ENCODE data around the gene AKR1C3.
"Not testable (repeated sequence)": the region's sequence is repeated elsewhere in the genome, so short reads cannot be mapped to it uniquely, and the experiment has no call there.

Gene AKR1C3

DNA sequence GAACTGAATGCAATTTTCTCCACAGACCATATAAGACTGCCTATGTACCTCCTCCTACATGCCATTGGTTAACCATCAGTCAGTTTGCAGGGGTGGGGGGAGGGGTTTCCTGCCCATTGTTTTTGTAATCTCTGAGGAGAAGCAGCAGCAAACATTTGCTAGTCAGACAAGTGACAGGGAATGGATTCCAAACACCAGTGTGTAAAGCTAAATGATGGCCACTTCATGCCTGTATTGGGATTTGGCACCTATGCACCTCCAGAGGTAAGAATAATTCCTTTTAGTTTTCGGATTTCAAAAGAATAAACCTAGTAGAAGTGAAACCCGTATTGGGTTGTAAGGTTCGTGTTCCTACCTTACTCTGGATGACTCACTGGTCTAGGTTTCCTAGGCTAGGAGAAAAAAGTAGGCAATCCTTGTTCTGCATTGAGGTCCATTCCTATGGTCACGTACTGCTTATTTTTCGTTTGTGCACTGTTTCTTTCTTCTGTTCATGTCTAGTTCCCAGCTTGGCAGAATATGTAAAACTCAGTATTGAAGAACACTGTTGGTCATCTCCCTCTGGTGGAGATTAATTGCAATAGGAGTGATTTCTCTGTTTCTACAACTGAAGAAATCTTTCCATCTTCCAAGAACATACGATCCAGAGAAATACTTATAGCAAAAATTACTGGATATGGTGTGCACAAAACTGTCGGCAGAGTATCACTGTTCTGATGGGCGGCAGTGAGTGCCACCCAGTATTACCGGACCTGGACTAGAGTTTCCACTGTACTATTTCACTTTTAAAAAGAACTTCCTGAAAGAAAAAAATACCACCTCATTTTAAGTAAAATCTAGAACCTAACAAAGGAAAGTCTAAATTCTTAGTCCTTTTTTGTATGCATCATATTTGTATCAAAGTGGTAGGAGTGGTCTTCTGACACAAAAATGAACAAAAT is at the start of gene AKR1C3:
Gene AKR1C3 (plus strand): TSS at position 150 of the 941 bp plus-strand sequence. CDS start 31 bp downstream, at position 181.
- DNase-seq (ENCODE audit: low read depth) = peak; percentile 53

- no peak for DNase-seq (ENCODE audit: low read depth)
These were observed 49.1 kb upstream of the AKR1C3 start for GRCh38 chr10:5045095-5045494.

DNA sequence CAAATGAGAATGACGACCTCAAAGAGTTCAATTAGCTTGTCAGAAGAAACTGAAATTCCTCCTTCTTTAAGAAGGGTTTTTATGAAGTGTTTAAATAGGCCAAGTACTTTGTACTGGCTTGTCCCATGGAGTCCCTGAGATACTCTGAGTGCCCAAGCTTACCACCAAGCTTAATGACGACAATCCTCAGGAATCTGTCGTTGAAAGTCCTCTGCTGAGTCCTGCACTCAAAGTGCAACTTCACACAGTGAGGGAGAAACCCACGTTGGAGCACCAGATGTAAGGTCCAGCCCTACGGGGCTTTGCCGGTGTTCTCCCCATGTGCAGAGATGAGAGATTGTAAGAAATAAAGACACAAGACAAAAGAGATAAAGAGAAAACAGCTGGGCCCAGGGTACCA is 47.8 kb upstream of the AKR1C3 start:
- no peak for DNase-seq (ENCODE audit: low read depth)

DNA sequence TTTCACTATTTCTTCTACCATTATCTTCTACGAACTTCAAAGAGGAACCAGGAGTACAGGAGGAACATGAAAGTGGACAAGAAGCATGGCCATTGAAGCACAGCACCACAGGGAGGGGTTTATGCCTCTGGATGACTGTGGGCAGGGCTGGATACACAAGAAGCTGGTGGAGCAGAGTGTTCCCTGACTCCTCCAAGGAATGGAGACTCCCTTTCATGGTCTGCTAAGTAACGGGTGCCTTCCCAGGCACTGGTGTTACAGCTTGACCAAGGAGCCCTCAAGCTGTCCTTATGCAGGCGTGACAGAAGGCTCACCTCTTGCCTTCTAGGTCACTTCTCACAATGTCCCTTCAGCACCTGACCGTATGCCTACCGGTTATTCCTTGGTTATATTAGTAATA is 47.2 kb upstream of the AKR1C3 start:
- not testable (repeated sequence) for DNase-seq (ENCODE audit: low read depth)

DNA sequence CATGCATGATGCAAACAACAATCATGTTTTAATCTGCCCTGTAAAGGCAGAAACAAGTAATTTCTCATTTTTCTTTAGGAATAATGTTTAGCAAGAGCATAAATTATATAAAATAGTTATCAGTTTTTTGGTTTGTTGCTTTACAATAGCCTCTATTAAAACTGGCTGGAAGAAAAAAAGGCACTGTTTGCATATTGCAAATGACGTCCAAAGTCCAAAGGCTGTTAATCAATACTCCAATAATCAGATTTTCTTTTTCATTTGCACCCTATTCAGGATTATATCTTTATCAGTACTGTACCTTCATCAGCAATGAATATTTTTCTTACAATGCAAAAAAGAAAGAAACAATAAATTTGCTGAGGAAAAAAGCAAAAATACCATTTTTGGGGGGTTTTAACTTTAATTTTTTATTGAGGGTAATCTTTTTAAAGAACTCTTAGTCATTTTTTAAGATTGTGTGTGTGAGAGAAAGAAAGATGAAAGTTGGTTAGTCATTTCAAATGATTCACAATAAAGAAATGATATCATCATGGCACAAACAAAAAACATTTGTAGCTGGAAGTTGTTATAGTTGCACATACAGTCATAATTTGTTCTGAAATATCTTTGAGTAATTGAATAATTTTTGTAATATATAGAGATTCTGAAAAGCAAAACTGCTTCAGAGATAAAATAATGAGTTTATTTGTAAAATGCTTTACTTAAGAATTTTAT is 46.1 kb upstream of the AKR1C3 start:
- DNase-seq (ENCODE audit: low read depth) = no peak

- not testable (repeated sequence) for DNase-seq (ENCODE audit: low read depth)
These were observed 41.2 kb upstream of the AKR1C3 start for GRCh38 chr10:5052951-5053500.

- DNase-seq (ENCODE audit: low read depth) = not testable (repeated sequence)
These were observed 39.4 kb upstream of the AKR1C3 start for GRCh38 chr10:5054831-5055230.

GRCh38 chr10:5059267-5059666 is 34.9 kb upstream of the AKR1C3 start:
- not testable (repeated sequence) for DNase-seq (ENCODE audit: low read depth)

- not testable (repeated sequence) for DNase-seq (ENCODE audit: low read depth)
These were observed 33.4 kb upstream of the AKR1C3 start for GRCh38 chr10:5060791-5061190.

DNA sequence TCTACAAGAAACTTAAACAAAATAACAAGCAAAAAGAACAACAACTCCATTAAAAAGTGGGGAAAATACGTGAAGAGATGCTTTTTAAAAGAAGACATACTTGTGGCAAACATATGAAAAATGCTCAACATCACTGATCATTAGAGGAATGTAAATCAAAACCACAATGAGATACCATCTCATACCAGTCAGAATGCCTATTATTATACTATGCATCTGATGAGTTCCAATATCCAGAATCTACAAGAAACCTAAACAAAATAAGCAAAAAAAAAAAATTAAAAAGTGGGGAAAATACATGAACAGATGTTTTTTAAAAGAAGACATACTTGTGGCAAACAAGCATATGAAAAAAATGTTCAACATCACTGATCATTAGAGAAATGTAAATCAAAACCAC is 29.6 kb upstream of the AKR1C3 start:
- DNase-seq (ENCODE audit: low read depth) = peak; percentile 19

GRCh38 chr10:5068274-5068984 is 25.8 kb upstream of the AKR1C3 start:
- DNase-seq (ENCODE audit: low read depth) = no peak

DNA sequence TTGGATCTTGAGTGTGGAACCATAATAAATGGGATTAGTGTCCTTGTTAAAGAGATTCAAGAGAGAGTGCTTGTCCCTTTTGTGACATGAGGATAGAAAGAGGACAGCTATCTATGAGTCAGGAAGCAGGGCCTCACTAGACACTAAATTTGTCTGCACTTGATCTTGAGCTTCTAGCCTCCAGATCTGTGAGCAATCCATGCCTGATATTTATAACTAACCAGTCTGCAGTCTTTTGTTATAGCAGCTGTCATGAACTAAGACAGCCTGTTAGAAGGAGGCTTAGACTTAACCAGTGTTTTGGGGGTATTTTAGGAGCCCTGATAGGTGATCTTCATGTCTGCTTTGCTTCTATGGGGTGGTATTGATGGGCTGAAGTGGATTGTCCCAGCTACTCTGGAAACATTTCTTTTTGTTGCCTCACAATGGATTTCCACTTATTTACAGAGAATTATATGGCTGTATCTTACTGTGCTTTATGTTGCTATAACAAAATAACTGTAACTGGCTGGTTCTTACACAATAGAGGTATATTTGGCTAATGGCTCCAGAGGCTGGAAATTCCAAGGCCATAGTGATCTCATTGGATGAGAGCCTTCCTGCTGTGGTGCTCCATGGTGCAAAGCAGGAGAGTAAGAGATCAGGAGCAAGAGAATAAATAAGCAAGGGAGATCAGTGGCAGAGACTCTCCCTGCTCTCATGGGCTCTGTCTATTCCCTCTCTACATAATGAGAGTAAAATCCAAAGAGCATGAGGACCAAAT is 23.4 kb upstream of the AKR1C3 start:
- no peak for DNase-seq (ENCODE audit: low read depth)

DNA sequence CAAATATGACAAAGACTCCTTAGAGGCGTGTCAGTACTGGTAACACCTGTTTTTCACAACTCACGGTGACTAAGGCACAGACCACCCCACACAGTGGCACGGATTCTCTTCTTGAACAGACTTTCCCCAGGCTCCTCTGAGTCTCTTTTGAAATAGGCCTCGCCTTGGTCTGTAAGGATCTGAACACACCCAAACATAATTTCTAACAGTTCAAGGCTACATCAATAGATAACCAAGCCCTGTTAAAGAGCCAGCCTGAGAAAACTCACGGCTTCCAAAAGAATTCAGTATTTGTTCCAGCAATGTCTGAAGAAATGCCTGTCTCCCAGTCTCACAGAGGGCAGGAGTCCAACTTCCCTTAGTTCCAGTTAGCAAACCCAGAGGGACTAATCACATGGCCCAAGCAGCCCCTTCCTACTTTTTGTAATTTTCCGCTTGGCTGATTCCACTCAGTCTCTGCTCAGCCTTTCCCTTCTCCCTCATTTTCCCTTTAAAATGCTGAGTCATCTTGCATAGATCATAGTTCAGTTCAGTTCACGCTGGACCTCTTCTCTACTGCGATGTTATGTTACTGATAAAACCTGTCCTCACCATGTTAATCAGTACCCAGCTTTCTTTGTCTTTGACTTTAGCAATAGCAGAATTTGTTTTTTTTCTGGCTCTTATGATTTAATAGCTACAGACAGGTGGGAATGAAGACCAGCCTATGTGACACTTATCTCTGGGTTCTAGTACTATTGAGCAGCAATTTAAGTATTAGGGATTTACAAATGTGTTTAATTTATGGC is 22.6 kb upstream of the AKR1C3 start:
- DNase-seq (ENCODE audit: low read depth) = peak; percentile 50

- DNase-seq (ENCODE audit: low read depth) = no peak
These were observed 20.6 kb upstream of the AKR1C3 start for GRCh38 chr10:5073659-5074058.

- peak; percentile 15 for DNase-seq (ENCODE audit: low read depth)
These were observed 17.6 kb upstream of the AKR1C3 start for GRCh38 chr10:5076615-5077014.

GRCh38 chr10:5078547-5079180 is 15.6 kb upstream of the AKR1C3 start:
- DNase-seq (ENCODE audit: low read depth) = no peak

DNA sequence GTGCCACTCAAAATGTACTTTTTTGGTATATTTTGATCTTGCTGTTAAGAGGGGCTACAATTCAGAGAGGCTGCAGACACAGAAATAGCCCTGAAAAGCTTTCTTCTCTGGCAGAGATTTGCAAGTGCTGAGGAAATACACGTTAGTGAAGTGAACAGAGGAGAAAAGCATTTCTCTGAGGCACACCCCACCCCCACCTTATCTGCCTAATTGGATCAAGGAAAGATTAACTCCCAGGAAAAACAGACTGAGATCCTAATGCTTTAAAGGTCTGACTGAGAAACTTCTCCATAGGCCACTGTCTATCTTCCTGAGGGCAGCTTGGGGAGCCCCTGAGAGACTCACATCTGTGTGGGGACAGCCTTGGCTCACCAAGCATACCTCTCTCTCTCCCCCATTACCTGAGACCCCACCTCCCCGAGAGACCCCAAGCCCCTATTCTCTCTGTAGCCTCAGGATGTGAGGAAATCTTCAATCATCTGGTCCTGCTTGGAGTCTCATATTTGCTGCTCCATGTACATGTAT is 14.8 kb upstream of the AKR1C3 start:
- no peak for DNase-seq (ENCODE audit: low read depth)

DNA sequence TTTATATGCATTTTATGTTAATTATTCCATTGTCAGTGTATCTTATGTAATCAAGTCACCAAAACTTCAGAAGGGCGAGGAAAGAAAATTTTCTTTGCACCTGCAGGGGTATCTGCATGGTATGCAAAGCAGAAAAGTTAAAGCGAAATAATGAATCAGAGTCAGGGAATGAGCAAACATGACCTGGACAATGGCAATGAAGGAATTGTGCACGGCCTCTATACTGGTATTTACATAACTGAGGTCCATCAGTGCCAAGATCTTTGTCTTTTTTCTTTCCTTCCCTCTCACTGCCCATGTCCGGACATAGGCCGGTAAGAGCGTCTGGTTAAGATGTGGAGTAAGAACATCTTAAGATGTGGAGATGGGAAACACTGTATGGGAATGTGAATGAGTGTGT is 14.4 kb upstream of the AKR1C3 start:
- no peak for DNase-seq (ENCODE audit: low read depth)

GRCh38 chr10:5081091-5081490 is 13.1 kb upstream of the AKR1C3 start:
- no peak for DNase-seq (ENCODE audit: low read depth)
